Retina (tissue), 1 donor: ENCODE data around the gene KTI12.
"Not testable (repeated sequence)": the region's sequence is repeated elsewhere in the genome, so short reads cannot be mapped to it uniquely, and the experiment has no call there.

ENCODE experiments used
- DNase-seq: peaks from one replicate; pipeline ENCODE4 v3.0.0-alpha.2; 2016

KTI12 gene

GRCh38 chr1:52037909-52038308 is 4.3 kb upstream of the KTI12 start:
- DNase-seq: no peak

- DNase-seq: no peak
Measured at GRCh38 chr1:52037402-52037814, 3.8 kb upstream of the KTI12 start.

DNA sequence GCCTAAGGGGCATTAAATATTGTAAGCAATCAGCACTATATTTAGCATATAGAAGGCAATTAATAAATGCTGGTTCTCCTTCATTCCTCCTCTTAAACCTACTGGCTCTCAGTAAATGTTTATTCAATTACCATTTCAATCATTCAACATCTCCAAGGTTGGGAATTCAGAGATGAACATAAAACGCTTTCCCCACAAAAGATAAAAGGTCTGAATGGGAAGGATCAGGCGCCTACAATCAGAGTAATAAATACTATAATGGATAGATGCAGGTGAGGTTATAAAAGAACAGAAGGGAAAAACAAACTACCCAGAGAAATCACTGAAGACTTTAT is 407 bp upstream of the KTI12 start:
- DNase-seq: no peak

DNA sequence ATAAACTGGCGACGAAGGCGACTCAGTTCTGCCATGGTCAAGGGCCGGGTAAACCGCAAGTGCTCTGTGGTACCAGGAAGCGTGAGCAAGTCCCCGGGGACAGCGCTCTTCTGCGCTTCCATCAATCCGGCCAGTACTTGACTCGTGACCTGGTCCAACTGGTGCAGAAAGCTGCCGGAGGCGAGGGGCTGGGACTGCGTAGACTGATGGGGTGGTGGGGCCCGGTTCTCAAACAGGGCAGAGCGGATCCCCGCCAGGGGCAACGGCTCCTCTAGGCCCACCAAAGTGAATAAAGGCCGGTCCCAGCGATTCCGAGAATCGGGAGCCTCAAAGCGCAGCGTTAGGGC is 852 bp downstream of the KTI12 start:
- no peak for DNase-seq

DNA sequence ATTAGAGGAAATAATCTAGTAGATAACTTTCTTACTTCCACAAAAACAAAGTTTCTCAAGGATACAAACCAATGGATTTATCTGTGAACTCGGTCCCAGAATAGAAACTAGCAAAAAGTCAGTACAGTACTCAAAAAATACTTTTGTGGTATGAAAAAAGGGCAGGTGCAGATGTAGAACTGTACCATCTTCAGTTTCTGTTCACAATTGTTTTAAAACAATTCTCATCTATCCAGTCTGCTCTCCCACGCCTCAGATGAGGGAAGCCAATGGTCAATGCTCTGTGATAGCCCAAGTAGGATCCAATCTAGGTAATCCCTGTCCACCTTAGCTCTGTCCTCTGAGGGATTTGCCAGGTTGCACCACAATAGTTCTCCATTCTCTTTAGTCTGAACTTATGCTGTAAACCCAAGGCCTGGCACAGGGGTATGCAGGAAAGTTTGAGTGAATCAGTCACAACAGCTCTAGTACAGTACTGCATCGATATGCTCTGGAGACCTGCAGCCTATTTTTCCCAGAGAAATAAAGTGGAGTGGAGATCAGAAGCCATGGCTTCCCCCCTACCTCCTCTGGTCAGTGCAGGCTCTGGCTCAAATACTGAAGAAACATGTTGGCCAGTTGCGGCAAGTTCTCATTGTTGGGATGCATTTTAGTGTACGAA is 1.4 kb downstream of the KTI12 start:
- DNase-seq: no peak

DNA sequence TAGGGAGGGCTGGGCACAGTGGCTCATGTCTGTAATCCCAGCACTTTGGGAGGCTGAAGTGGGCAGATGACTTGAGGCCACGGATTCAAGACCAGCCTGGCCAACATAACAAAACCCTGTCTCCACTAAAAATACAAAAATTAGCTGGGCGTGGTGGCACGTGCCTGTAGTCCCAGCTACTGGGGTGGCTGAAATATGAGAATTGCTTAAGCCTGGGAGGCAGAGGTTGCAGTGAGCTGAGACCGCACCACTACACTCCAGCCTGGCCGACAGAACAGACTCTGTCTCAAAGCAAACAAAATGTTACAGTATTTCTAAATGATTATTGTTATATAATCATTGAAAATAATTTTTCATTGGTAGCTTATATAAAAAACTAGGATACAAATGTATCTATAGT is 4.8 kb downstream of the KTI12 start:
- not testable (repeated sequence) for DNase-seq

- DNase-seq: no peak
Measured at GRCh38 chr1:52028328-52028727, 5.3 kb downstream of the KTI12 start.

DNA sequence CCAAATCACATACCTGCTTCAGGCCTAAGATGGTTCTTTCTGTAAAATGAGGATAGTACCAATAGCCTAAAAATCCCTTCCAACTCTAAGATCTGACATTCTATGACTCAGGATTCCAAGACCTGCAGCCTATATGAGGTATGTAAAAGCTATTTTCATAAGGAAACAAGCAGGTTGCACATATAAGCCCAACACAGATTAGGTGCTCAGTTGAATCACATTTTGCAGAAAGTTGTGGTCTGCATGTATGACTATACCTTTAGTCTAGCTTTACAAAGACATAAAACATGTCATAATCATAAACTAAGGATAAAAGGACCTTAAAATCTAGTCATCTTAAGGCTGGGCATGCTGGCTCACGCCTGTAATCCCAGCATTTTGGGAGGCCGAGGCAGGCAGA is 7.3 kb downstream of the KTI12 start:
- DNase-seq: no peak

- DNase-seq: no peak
Measured at GRCh38 chr1:52022133-52022532, 11.5 kb downstream of the KTI12 start.

DNA sequence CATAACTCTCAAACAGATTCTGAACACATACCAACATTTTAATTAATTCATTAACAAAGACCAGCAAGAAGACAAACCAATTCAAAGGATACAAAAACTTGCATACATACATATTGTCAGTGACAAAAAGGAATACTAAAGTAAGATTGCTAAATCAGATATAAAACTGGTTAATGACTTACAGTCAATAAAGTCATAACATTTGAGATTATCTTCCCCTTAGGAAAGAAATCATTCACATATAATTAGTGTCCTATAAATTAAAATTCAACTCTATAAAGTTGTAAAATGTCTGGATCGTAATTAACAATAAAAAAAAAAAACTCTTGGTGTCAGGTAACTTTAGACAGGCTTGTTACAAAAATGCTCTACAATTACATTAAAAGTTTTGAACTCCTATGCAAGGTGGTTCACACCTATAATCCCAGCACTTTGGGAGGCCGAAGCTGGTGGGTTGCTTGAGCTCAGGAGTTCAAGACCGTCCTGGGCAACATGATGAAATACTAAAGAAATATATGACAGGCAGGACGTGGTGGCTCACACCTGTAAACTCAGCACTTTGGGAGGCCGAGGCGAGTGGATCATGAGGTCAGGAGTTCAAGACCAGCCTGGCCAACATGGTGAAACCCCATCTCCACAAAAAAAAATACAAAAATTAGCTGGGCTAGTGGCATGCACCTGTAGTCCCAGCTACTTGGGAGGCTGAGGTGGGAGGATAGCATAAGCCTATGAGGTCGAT is 25.4 kb downstream of the KTI12 start:
- no peak for DNase-seq

DNA sequence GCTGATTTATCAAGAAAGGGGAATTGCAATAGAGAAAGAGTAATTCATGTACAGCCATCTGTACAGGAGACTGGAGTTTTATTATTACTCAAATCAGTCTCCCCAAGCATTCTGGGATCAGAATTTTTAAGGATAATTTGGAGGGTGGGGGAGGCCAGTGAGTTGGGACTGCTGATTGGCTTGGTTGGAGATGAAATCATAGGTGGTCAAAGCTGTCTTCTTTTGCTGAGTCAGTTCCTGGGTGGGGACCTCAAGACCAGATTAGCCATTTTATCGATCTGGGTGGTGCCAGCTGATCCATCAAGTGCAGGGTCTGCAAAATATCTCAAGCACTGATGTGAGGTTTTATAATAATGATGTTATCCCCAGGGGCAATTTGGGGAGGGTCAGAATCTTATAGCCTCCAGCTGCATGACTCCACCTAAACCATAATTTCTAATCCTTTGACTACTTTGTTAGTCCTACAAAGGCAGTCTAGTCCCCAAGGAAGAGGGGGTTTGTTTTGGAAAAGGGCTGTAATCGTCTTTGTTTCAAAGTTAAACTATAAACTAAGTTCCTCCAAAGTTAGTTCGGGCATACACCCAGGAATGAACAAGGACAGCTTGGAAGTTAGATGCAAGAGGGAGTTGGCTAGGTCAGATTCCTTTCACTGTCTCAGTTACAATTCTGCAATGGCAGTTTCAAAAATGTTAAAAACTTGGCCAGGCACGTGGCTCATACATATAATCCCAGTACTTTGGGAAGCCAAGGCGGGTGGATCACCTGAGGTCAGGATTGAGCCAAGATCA is 26.2 kb downstream of the KTI12 start:
- DNase-seq: no peak

DNA sequence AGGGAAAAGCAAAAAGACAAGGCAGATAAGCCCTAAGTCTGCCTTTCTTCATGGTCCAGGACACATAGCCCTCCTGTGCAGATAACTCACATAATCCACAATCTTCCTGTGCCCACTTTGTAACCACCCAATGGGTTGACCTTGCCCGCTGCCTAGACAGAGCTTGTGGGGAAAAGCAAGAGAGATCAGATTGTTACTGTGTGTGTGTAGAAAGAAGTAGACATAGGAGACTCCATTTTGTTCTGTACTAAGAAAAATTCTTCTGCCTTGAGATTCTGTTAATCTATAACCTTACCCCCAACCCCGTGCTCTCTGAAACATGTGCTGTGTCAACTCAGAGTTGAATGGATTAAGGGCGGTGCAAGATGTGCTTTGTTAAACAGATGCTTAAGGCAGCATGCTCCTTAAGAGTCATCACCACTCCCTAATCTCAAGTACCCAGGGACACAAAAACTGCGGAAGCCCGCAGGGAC is 27.5 kb downstream of the KTI12 start:
- DNase-seq: not testable (repeated sequence)

DNA sequence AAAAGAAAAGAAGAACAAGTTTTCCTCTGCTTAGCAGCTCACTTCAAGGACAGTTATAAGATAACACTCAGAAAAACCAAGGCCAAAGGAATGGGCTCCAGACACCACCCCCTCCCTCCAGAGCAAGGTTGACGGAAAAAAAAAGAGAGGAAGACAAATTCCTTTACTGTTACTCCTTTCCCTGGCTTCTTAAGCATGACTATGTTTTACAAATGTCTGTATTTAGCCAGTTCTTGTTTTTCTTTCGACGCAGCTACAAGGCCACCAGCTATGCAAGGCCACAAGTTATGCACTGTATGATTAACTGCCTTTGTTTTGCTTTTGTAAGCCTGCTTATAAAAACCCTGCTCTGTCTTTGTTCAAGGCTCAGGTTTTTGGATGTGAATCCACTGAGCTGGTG is 28.1 kb downstream of the KTI12 start:
- not testable (repeated sequence) for DNase-seq

DNA sequence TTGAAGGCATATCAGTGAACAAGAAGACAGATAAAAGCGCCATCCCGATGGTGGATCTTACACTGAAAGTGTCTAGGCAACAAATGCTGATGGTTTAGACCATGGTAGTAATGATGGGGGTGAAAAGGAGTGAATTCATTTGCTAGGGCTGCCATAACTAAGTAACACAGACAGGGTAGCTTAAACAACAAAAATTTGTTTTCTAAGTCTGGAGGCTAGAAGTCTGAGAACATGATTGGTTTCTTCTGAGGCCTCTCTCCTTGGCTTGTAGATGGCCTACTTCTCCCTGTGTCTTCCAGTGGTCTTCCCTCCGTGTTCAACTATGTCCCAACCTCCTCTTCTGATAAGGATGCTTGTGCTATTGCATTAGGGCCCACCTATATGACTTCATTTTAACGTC is 29.7 kb downstream of the KTI12 start:
- no peak for DNase-seq

DNA sequence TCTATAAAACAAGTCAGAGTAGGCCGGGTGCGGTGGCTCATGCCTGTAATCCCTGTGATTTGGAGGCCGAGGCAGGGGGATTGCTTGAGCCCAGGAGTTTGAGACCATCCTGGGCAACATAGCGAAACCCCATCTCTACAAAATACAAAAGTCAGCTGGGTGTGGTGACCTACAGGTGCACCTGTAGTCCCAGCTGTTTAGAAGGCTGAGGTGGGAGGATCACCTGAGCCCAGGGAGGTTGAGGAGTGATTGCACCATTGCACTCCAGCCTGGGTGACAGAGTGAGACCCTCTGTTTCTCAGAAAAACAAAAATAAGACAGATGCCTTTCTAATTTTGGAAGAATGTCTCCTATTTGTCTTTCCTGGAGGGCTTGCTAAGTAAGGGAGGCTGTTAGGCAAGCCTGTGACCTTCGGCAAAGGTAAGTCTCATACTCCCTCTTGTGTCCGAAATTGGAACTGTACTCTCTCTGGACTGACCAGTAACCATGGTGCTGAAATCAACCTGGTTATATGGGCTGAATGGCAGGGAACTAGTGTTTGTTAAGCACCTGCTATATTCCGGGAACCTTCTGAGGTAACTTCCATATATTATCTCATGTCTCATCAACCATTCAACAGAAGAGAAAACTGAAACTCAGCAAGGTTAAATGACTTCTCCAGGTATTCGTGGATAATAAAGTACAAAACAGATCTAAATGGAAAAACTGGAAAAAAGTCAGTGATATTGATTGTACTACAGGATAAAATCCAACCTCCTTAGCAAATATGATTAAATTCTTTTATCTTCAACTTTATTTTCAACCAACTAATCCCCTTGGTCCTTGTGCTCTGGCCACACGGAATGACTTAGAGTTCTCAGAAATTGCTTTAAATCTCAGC is 31.3 kb downstream of the KTI12 start:
- DNase-seq: peak; percentile 79

- no peak for DNase-seq
Measured at GRCh38 chr1:51998701-51999100, 34.9 kb downstream of the KTI12 start.

- peak; percentile 36 for DNase-seq
Measured at GRCh38 chr1:51997974-51998382, 35.6 kb downstream of the KTI12 start.

- peak; percentile 81 for DNase-seq
Measured at GRCh38 chr1:51990478-51990965, 43.1 kb downstream of the KTI12 start, which contains the start of gene RAB3B. Gene RAB3B, minus strand, starts transcription at chr1:51990700. Its CDS starts 13,583 bp downstream, at chr1:51977117.

GRCh38 chr1:51989582-51990477 is 43.8 kb downstream of the KTI12 start:
- DNase-seq: no peak

DNA sequence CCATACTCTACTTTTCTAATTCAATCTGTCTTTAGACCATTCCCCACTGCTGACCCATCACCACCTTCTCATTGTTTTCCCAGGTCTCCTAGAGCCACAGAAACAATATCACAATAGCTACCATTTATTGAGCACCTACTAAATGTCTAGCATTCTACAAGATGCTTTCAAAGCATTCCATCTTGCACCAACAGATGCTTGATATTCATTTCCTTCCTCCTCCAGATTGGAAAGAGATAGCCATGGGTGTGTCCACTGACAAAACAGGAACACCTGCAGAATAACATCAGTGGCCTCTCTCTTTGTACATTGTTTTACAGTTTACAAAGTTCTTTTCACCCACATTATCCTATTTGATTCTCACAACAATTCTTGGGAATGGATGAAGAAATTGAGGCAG is 45.4 kb downstream of the KTI12 start:
- DNase-seq: no peak

GRCh38 chr1:51986718-51987117 is 46.9 kb downstream of the KTI12 start:
- peak; percentile 74 for DNase-seq

DNA sequence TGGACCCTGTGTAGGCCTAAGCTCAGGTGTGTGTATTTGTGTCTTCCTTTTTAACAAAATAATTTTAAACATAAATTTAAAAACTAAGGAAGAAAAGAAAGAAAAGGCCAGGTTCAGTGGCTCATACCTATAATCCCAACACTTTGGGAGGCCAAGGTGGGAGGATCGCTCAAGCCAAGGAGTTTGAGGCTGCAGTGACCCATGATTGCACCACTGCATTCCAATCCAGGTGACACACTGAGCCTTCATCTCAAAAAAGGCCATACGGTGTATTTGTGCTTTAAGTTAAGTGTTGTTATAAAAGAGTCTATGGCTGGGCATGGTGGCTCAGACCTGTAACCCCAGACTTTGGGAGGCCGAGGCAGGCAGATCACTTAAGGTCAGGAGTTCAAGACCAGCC is 51.4 kb downstream of the KTI12 start:
- no peak for DNase-seq
